ENCODE results near the gene HRAS. TPM values are rescaled to one million over a fixed set of nuclear protein-coding genes. Genes with fewer than 3 reads are reported as not detected.
A peak's percentile ranks its signal among the peaks of the same experiment; 100 is the strongest.

The HRAS gene
- total and polyA plus RNA-seq, 4 experiments from 2014 or later: 12.9 to 42.5 (median 32.6) TPM

GRCh38 chr11:498297-499181 is 36.8 kb downstream of the HRAS start:
- no peak for DNase-seq
- ChIA-PET POLR2A (ENCODE audit: partially characterized antibody) (interaction anchor here (0.6 kb wide), 1 partner anchor 8 kb away, joined by 3 read pairs; the partner anchor contains the start of gene RNH1), CTCF (ENCODE audit: partially characterized antibody) (interaction anchor here (1.0 to 1.6 kb wide), 2 partner anchors 11 to 21 kb away, joined by 3 to 5 read pairs; no protein-coding TSS in a partner anchor)
- intact Hi-C loops (cut with micrococcal nuclease): no loop called here
- H3K9me3 ChIP-seq (ENCODE audit: control insufficient read depth in 1 of 2, low read length in 2 of 2): no peaks in the 10 kb centered on the region
- H3K27ac Mint-ChIP-seq: peak overlapping the region in 2 of 7 donors; percentile 15 to 76
- H3K4me1 Mint-ChIP-seq: peaks cover 3 to 12% (median 8%) of the 10 kb centered on the region in 4 donors
- peaks cover under 1% of the 10 kb centered on the region for H3K4me1 ChIP-seq (ENCODE audit: insufficient read depth, low read length)
- no peaks in the 10 kb centered on the region for H3K27me3 Mint-ChIP-seq
- peaks cover 30 to 48% of the 10 kb centered on the region in 2 donors for H3K36me3 Mint-ChIP-seq
- no peak overlapping the region for H3K4me3 ChIP-seq (ENCODE audit: low read length in 2 of 2)
- H3K27ac ChIP-seq (ENCODE audit: low read depth, low read length): no peak overlapping the region
- H3K27me3 ChIP-seq (ENCODE audit: insufficient read depth, low read length): no peaks in the 10 kb centered on the region
- peaks cover 60% of the 10 kb centered on the region for H3K36me3 ChIP-seq (ENCODE audit: insufficient read depth, low read length)
- no peaks in the 10 kb centered on the region for H3K9me3 Mint-ChIP-seq
- no peak overlapping the region for H3K4me3 Mint-ChIP-seq

- H3K27ac Mint-ChIP-seq: peak overlapping the region in 4 of 7 donors; percentile 15 to 81 (median 42)
- peaks cover 0 to 12% (median 5%) of the 10 kb centered on the region in 4 donors for H3K4me1 Mint-ChIP-seq
- no peak overlapping the region for H3K4me3 ChIP-seq (ENCODE audit: low read length in 2 of 2)
- H3K9me3 ChIP-seq (ENCODE audit: control insufficient read depth in 1 of 2, low read length in 2 of 2): no peaks in the 10 kb centered on the region
- H3K36me3 ChIP-seq (ENCODE audit: insufficient read depth, low read length): peaks cover 60% of the 10 kb centered on the region
- no peaks in the 10 kb centered on the region for H3K4me1 ChIP-seq (ENCODE audit: insufficient read depth, low read length)
- H3K36me3 Mint-ChIP-seq: peaks cover 30 to 48% of the 10 kb centered on the region in 2 donors
- no peak for DNase-seq
- no peaks in the 10 kb centered on the region for H3K27me3 ChIP-seq (ENCODE audit: insufficient read depth, low read length)
- POLR2A ChIA-PET (ENCODE audit: partially characterized antibody): interaction anchor here (0.6 kb wide), 1 partner anchor 9 kb away, joined by 3 read pairs; the partner anchor contains the start of gene RNH1
- H3K9me3 Mint-ChIP-seq: no peaks in the 10 kb centered on the region
- H3K27me3 Mint-ChIP-seq: no peaks in the 10 kb centered on the region
- H3K4me3 Mint-ChIP-seq: no peak overlapping the region
- CTCF ChIA-PET (ENCODE audit: partially characterized antibody): interaction anchor here (1.6 kb wide), 1 partner anchor 21 kb away, joined by 5 read pairs; no protein-coding TSS in a partner anchor
- intact Hi-C loops (cut with micrococcal nuclease): no loop called here
- H3K27ac ChIP-seq (ENCODE audit: low read depth, low read length): no peak overlapping the region
Observed at GRCh38 chr11:497565-498296, 37.6 kb downstream of the HRAS start.

GRCh38 chr11:496834-497564 is 38.4 kb downstream of the HRAS start:
- no peaks in the 10 kb centered on the region for H3K27me3 Mint-ChIP-seq
- Histone ChIP-seq H3K4me1 (ENCODE audit: insufficient read depth, low read length) (no peaks in the 10 kb centered on the region), H3K4me3 (ENCODE audit: low read length in 2 of 2) (no peak overlapping the region), H3K9me3 (ENCODE audit: control insufficient read depth in 1 of 2, low read length in 2 of 2) (no peaks in the 10 kb centered on the region), H3K36me3 (ENCODE audit: insufficient read depth, low read length) (peaks cover 59% of the 10 kb centered on the region), H3K27ac (ENCODE audit: low read depth, low read length) (no peak overlapping the region), H3K27me3 (ENCODE audit: insufficient read depth, low read length) (no peaks in the 10 kb centered on the region)
- CTCF ChIA-PET (ENCODE audit: partially characterized antibody): interaction anchor here (0.8 to 1.6 kb wide), 2 partner anchors 22 to 37 kb away, joined by 3 to 5 read pairs; no protein-coding TSS in a partner anchor
- H3K4me3 Mint-ChIP-seq: peak overlapping the region in 1 of 8 donors; percentile 60
- H3K36me3 Mint-ChIP-seq: peaks cover 30 to 50% of the 10 kb centered on the region in 2 donors
- no peaks in the 10 kb centered on the region for H3K9me3 Mint-ChIP-seq
- DNase-seq: no peak
- intact Hi-C loops (cut with micrococcal nuclease): no loop called here
- POLR2A ChIA-PET (ENCODE audit: partially characterized antibody): no interaction called here
- peak overlapping the region in 4 of 7 donors; percentile 19 to 81 (median 48) for H3K27ac Mint-ChIP-seq
- peaks cover 0 to 12% (median 5%) of the 10 kb centered on the region in 4 donors for H3K4me1 Mint-ChIP-seq

- Mint-ChIP-seq H3K36me3 (peaks cover 27 to 46% of the 10 kb centered on the region in 2 donors), H3K4me1 (peaks cover 0 to 11% (median 5%) of the 10 kb centered on the region in 4 donors), H3K4me3 (no peak overlapping the region), H3K27ac (peak overlapping the region in 3 of 7 donors; percentile 18 to 70 (median 47)), H3K27me3 (no peaks in the 10 kb centered on the region), H3K9me3 (no peaks in the 10 kb centered on the region)
- no peak for DNase-seq
- POLR2A ChIA-PET (ENCODE audit: partially characterized antibody): no interaction called here
- Histone ChIP-seq H3K36me3 (ENCODE audit: insufficient read depth, low read length) (peaks cover 44% of the 10 kb centered on the region), H3K27ac (ENCODE audit: low read depth, low read length) (no peak overlapping the region), H3K27me3 (ENCODE audit: insufficient read depth, low read length) (no peaks in the 10 kb centered on the region), H3K9me3 (ENCODE audit: control insufficient read depth in 1 of 2, low read length in 2 of 2) (no peaks in the 10 kb centered on the region), H3K4me3 (ENCODE audit: low read length in 2 of 2) (no peak overlapping the region), H3K4me1 (ENCODE audit: insufficient read depth, low read length) (no peaks in the 10 kb centered on the region)
- CTCF ChIA-PET (ENCODE audit: partially characterized antibody): no interaction called here
- intact Hi-C loops (cut with micrococcal nuclease): no loop called here
Observed at GRCh38 chr11:495537-495931, 39.8 kb downstream of the HRAS start.

- peaks cover 0 to 11% (median 5%) of the 10 kb centered on the region in 4 donors for H3K4me1 Mint-ChIP-seq
- peaks cover 25 to 45% of the 10 kb centered on the region in 2 donors for H3K36me3 Mint-ChIP-seq
- Histone ChIP-seq H3K36me3 (ENCODE audit: insufficient read depth, low read length) (peaks cover 39% of the 10 kb centered on the region), H3K27me3 (ENCODE audit: insufficient read depth, low read length) (no peaks in the 10 kb centered on the region), H3K27ac (ENCODE audit: low read depth, low read length) (no peak overlapping the region), H3K9me3 (ENCODE audit: control insufficient read depth in 1 of 2, low read length in 2 of 2) (no peaks in the 10 kb centered on the region), H3K4me1 (ENCODE audit: insufficient read depth, low read length) (no peaks in the 10 kb centered on the region), H3K4me3 (ENCODE audit: low read length in 2 of 2) (no peak overlapping the region)
- DNase-seq: peak in 1 of 5 donors; percentile 36
- intact Hi-C loops (cut with micrococcal nuclease): no loop called here
- ChIA-PET POLR2A (ENCODE audit: partially characterized antibody) (no interaction called here), CTCF (ENCODE audit: partially characterized antibody) (no interaction called here)
- no peaks in the 10 kb centered on the region for H3K9me3 Mint-ChIP-seq
- H3K4me3 Mint-ChIP-seq: no peak overlapping the region
- no peaks in the 10 kb centered on the region for H3K27me3 Mint-ChIP-seq
- peak overlapping the region in 2 of 7 donors; percentile 60 to 68 for H3K27ac Mint-ChIP-seq
Observed at GRCh38 chr11:494761-495536, 40.4 kb downstream of the HRAS start.

- ChIA-PET CTCF (ENCODE audit: partially characterized antibody) (interaction anchor here (1.0 kb wide), 1 partner anchor 11 kb away, joined by 3 read pairs; no protein-coding TSS in a partner anchor), POLR2A (ENCODE audit: partially characterized antibody) (interaction anchor here (1.4 to 1.7 kb wide), 2 partner anchors 10 to 14 kb away, joined by 4 to 6 read pairs; partner anchors contain the start of gene RNH1)
- Mint-ChIP-seq H3K27me3 (no peaks in the 10 kb centered on the region), H3K27ac (peak overlapping the region in 2 of 7 donors; percentile 47 to 58), H3K4me1 (peaks cover 0 to 10% (median 4%) of the 10 kb centered on the region in 4 donors), H3K9me3 (no peaks in the 10 kb centered on the region), H3K36me3 (peaks cover 19 to 34% of the 10 kb centered on the region in 2 donors), H3K4me3 (no peak overlapping the region)
- H3K27me3 ChIP-seq (ENCODE audit: insufficient read depth, low read length): no peaks in the 10 kb centered on the region
- H3K4me3 ChIP-seq (ENCODE audit: low read length in 2 of 2): no peak overlapping the region
- H3K27ac ChIP-seq (ENCODE audit: low read depth, low read length): no peak overlapping the region
- no peaks in the 10 kb centered on the region for H3K9me3 ChIP-seq (ENCODE audit: control insufficient read depth in 1 of 2, low read length in 2 of 2)
- H3K4me1 ChIP-seq (ENCODE audit: insufficient read depth, low read length): no peaks in the 10 kb centered on the region
- peaks cover 15% of the 10 kb centered on the region for H3K36me3 ChIP-seq (ENCODE audit: insufficient read depth, low read length)
- intact Hi-C loops (cut with micrococcal nuclease): no loop called here
- peak in 1 of 5 donors; percentile 14 for DNase-seq
Observed at GRCh38 chr11:492427-493226, 42.7 kb downstream of the HRAS start.

Measured in CD4-positive, alpha-beta memory T cell (primary cell).